ENCODE data around the gene DLGAP4.

DNA sequence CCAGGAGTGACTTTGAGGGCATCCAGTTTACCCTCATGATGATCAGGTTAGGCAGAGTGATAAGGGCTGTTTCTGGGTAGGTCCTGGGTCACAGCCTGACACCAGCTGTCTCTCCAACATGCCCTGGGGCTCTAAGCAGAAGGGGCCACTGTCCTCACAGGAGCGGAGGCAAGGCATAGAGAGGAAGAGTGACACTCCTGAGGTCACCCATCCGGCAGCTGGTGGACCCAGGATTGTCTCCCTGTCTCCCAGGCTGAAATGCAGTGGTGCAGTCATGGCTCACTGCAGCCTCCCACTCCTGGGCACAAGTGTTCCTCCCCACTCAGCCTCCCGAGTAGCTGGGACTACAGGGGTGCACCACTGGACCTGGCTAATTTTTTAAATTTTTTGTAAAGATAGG, 12.0 kb downstream of the DLGAP4 start:
- TF ChIP-seq, protein P1, sequence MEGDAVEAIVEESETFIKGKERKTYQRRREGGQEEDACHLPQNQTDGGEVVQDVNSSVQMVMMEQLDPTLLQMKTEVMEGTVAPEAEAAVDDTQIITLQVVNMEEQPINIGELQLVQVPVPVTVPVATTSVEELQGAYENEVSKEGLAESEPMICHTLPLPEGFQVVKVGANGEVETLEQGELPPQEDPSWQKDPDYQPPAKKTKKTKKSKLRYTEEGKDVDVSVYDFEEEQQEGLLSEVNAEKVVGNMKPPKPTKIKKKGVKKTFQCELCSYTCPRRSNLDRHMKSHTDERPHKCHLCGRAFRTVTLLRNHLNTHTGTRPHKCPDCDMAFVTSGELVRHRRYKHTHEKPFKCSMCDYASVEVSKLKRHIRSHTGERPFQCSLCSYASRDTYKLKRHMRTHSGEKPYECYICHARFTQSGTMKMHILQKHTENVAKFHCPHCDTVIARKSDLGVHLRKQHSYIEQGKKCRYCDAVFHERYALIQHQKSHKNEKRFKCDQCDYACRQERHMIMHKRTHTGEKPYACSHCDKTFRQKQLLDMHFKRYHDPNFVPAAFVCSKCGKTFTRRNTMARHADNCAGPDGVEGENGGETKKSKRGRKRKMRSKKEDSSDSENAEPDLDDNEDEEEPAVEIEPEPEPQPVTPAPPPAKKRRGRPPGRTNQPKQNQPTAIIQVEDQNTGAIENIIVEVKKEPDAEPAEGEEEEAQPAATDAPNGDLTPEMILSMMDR (IDR thresholded peaks at IDR 0.05), result no peak
- TF ChIP-seq ZFX (IDR thresholded peaks at IDR 0.05; ENCODE audit: borderline replicate concordance), result no peak
